ENCODE measurements around the gene ZNF664.
A peak's percentile ranks its signal among the peaks of the same experiment; 100 is the strongest.

Gene ZNF664

GRCh38 chr12:123989168-123989567 lies 16.2 kb downstream of the ZNF664 start:
- DNase-seq (ENCODE audit: low read depth in 2 of 3, low spot score in 1 of 3): no peak

DNA sequence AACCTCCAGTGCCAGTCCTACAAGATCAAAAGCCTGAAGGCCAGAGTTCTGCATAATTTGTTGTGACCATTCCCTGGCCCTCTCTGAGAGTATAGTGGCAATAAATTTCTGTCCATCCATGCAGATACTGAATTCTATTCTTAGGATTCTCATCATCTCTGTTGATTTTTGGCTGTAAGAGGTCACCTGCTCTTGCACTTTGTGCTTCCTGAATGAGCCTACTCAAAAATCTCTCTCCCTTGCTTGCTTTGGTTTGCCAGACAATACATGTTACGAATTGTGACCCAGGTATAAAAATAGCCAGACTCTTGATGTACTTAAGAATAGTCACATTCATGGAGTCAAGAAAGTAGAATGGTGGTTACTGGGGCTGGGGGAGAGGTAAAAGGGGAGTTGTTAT lies 16.7 kb downstream of the ZNF664 start:
- no peak for DNase-seq (ENCODE audit: low read depth in 2 of 3, low spot score in 1 of 3)

- no peak for DNase-seq (ENCODE audit: low read depth in 2 of 3, low spot score in 1 of 3)
Observed at GRCh38 chr12:123990511-123990910, 17.5 kb downstream of the ZNF664 start.

DNA sequence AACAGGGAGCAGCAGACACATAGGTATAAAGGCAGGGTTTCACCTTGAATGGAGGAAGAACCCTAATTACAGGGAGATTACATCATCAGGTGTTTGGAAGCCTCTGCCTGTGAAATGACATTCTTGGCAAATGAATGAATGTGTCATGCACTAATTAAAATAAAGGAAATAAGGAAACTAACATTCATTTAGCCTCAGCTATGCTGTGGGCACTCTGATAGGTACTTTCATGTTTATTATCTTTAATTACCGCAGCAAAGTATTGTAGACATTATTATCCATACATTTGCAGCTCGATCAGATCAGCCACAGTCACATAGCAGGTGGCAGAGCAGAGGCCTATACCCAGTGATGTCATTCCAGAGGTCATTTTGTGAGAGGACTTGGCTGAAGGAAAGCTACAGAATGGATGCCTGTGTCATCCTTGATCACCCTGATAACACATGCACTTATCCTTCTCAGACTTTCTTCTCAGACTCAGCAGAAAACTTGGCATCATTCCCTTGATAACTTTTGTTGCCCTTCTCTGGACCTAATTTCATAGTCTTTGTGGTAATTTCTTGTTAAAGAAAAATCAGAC lies 18.4 kb downstream of the ZNF664 start:
- no peak for DNase-seq (ENCODE audit: low read depth in 2 of 3, low spot score in 1 of 3)

DNA sequence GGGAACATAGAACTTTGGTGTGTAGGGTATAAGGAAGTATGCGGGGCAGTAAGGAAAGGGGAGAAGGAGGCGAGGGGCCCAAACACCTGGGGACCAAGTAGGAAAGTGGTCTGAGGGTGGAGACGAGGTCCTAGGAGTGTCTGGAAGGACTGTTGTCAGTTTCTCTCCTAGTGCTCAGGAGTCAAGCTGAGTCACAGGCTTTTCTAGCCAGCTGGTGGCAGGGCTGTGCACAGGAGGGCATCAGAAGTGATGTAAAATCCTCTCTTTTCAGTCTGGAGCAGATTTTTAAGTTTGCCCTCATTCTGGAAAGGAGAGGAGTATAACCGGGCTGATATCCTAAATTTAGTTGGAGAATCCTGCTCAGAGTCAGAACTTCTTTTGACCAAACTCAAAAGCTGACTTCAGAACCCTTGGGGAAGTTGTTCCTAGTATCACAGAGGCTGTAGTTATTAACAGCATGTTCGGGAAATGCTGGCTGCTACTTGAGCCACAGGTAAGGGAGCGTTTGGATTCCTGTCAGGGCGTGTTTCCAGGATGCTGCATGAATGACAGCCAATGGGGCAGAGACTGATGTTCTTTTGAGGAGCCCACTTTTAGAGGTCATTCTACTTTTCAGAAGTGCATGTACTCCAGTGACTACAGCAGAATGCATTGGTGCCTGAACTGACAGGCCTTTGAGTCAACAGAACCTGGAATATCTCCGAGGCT lies 19.3 kb downstream of the ZNF664 start:
- DNase-seq (ENCODE audit: low read depth in 2 of 3, low spot score in 1 of 3): no peak

DNA sequence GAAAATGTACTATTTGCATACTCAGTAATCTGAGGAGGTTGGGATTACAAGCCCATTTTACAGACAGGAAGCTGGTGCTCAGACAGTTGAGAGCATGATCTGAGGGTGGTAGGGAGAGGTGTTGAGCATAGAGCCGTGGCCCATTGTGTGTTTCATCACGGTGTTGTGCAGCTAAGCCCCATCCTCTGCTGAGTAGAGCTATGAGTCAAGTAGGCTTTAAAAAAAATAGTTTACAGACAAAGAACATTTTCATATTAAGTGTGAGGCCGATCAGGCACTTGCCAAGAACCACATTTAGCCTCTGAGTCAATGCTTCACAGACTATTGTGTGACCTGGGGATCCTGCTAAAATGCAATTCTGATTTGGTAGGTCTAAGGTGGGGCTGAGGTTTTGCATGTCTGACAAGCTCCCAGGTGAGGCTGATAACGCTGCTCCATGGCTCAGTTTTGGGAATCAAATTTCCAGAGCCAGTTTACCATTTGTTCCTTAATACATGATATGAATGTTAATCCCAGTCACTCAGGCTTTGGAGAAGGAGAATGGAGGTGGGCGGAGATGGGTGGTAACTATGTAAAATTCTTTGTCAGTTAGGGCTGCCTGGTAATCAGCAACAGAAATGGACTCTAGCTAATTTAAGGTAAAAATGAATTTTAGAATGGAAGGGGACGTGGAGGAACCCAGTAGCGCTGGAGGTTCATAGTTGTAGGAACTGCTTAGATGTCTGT lies 22.2 kb downstream of the ZNF664 start:
- no peak for DNase-seq (ENCODE audit: low read depth in 2 of 3, low spot score in 1 of 3)

DNA sequence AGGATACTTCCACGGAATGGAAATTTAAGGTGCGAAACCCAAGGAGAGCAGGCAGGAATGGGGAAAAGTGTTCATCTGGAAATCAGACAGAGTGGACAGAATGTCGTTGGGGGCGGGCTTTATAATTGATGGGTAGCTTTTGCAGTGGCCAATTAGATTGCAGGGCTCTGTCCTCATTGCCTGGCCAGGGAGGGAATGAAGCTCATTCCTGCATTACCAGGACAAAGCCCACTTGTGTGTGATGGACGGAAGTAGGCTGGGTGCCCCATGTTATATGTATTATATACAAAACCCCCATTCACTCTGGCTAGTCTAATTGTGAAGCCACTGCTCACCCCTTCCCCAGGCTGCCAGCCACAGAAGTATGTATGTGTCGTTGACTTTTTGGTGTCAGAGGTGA lies 23.6 kb downstream of the ZNF664 start:
- no peak for DNase-seq (ENCODE audit: low read depth in 2 of 3, low spot score in 1 of 3)

DNA sequence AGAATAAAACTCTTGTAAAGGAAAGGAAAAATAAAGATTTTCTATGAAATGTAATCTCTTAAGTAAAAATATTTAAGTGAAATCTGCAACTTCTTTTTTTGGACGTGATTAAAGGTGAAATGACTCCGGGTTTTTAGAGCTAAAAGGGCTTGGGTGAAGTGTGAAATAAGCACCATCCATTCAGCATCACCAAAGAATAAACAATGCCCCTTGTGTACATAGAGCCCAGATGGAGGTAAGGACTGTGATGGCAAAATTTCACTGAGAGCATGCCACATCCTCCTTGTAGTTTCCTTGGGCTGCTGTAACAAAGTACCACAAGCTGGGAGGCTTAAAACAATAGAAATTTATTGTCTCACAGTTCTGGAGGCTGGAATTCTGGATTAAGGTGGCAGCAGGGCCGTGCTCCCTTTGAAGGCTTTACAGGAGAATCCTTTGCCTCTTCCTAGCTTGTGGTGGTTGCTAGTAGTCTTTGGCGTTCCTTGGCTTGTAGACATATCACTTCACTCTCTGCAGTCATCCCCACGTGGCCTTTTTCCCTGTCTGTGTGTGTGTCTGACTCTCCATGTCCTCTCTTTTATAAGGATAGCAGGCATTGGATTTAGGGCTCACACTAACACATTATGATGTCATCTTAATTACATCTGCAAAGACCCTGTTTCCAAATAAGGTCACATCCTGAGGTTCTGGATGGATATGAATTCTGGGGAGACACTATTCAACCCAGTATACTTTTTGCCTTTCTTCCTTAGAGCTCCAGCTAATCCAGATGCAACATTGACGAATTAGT lies 24.2 kb downstream of the ZNF664 start:
- DNase-seq (ENCODE audit: low read depth in 2 of 3, low spot score in 1 of 3): no peak

DNA sequence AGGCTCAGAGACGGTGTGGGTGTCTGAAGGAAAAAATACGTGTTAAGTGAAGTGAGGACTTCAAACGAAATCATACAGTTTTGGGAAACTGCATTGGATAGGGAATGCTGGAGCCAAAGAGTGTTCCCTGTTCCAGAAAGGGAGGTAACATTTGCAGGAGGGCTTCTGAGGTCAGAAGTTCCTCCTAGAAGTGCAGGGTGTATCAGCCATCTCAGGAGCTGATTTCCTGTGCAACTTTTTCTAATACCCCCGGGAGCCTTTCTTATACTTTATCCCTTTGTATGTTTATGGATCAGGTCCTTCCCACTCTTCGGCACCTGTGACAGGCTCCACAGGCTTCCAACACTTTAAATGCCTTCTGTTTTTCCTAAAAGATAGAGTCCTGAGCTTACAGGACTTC lies 24.9 kb downstream of the ZNF664 start:
- DNase-seq (ENCODE audit: low read depth in 2 of 3, low spot score in 1 of 3): no peak

DNA sequence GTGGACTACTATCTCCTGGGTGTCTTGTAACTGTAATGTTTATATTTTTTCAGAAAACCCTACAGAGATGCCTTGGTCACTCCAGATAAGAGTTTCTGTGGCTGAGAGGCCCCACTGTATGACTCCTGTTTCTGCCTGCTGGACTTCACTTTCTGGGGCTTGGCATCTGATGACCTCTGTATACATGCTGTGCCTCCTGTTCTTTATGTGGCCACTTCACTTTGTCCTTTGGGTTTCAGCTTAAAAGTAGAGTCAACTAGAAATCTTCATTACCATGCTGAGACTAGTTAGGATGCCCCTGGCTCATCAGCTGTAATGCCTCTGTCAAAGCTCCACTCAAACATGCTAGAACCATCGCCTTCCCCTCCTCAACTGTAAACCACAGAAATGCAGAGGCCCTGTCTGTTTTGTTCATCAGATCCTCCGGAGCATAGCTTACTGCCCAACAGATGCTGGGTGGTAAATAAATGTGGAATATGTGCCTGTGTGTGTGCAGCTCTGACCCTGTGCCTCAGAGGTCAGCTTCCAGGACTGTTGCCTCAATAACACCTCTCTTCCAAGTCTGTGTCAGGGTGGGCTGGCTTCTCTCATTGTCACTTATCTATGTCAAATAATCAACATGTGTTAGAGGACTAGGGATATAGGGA lies 25.5 kb downstream of the ZNF664 start:
- DNase-seq (ENCODE audit: low read depth in 2 of 3, low spot score in 1 of 3): no peak

DNA sequence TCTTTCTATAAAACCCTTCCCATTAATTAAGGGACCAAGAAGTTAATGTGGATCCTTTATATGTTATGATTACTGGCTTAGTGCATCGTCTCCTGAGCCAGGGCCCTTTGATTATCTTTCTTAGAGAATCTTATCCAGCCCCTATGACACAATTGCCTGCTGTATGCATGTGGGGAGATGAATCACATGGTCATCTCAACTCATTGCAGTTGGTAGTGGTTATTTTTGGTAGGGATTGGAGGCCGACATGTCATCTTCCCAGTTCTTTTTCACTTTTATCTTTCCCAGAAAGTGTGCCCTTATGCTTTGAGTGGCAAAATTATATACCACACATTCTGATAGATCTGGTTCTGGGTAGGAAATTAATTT lies 26.0 kb downstream of the ZNF664 start:
- DNase-seq (ENCODE audit: low read depth in 2 of 3, low spot score in 1 of 3): no peak

DNA sequence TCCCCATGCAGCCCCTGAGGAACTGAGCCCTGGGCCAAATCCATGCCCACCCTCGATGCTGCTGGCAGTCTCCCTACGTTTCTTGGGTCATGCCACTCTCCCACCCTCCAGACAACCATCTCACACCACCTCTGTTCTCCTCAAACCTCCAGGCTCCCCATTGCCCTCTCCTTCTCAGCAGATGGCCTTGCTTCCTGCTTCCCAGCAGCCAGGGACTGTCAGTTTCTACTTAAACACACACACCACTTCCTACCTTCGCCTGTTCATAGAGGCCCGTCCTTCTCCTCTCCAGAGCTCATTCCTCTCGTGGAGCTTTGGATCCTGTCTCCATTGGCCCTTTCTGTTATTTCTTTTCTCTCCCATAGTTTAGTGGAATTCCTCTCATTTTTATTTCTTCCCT lies 27.1 kb downstream of the ZNF664 start:
- no peak for DNase-seq (ENCODE audit: low read depth in 2 of 3, low spot score in 1 of 3)

- DNase-seq (ENCODE audit: low read depth in 2 of 3, low spot score in 1 of 3): no peak
Observed at GRCh38 chr12:124001343-124001742, 28.3 kb downstream of the ZNF664 start.

- DNase-seq (ENCODE audit: low read depth in 2 of 3, low spot score in 1 of 3): no peak
Observed at GRCh38 chr12:124002021-124002644, 29.1 kb downstream of the ZNF664 start.

- no peak for DNase-seq (ENCODE audit: low read depth in 2 of 3, low spot score in 1 of 3)
Observed at GRCh38 chr12:124002654-124003053, 29.6 kb downstream of the ZNF664 start.

GRCh38 chr12:124004233-124004875 lies 31.3 kb downstream of the ZNF664 start:
- DNase-seq (ENCODE audit: low read depth in 2 of 3, low spot score in 1 of 3): no peak

DNA sequence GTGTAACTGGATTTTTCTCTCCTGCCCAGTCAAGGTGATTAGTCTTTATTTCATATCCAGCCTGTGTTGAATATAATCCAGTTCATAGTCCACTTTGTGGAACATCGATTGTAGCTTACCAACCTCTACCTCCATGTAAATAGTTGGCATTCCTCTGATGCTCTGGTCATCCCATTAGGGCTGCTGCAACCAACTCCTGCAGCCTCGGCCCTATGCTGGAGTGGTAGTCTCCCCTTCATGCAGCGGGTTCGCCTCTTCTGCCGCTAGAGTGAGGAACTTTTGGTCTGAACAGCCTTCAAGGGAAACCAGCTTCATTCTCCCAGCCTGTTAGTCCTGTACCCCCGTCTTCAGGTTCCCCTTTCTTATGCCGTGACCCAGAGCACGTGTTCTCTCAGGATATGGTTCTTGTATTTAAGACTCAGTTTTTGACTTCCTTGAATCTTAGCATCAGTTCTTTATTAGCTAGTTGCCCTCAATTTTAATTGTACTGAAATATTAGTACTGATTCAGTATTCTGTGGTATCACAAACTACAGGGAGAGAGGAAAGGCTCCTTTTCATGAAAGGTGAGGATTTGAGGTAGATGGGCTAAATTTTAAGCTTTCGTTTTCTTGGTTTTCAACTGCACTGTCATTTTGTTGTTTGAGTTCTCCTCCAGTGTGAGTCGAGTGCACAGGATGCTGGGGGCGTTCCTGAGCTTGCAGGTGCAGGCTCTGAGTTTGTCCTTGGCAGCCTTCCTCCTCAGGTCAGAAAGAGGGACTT lies 33.2 kb downstream of the ZNF664 start:
- peak in 1 of 3 donors; percentile 8 for DNase-seq (ENCODE audit: low read depth in 2 of 3, low spot score in 1 of 3)

DNA sequence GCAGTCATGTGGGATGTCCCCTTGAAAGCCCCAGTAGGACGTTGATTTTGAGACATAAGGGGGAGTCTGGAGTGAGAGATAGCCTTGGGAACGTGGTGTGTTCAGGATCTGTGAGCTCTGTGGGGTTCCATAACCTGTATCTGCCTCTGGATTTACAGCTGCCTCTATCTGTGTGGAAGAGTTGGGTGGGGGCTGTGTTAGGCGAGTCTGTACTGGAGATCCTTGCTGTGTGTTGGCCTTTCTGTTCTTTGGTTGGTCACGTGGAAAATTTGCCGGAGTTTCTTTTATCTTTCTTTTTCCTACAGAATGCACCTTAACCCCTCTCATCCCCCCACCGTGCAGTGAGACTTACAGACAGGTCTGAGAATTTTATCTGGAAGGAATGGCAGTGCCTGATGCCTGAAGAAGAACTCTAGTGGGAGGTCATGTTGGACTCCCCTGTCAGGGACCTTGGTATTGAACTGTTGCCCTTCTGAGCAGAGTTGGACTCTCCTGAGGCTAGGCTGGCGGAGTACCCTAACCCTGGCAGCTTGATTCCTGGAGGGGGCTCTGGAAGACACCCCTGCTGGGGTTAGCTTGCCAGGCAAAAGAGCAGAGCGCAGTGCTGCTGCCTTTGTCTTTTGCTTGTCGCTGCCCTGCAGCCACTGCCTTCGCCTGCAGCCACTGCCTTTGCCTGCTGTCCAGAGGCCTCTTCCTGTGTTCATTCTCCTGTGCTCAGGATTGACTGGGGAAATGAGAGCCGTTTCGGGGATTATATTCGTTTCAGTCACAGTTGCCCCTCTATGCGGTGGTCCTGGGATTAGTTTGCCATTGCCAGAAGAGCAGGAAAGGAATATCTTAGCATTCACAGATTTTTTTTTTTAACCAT lies 34.1 kb downstream of the ZNF664 start:
- no peak for DNase-seq (ENCODE audit: low read depth in 2 of 3, low spot score in 1 of 3)
